Body of pancreas (tissue), 4 donors: ENCODE measurements around the gene RAPH1. TPM values are rescaled to one million over a fixed set of nuclear protein-coding genes. Genes with fewer than 3 reads are reported as not detected.

Experiments
- ATAC-seq: fragments of 150-250 bp; one replicate; pipeline ENCODE4 v1.9.1; 2016
- DNase-seq, 4 donors: peaks; one replicate each; pipeline ENCODE4 v3.0.0-alpha.2; 2019
- H3K27ac ChIP-seq, 4 donors: fragments of 200-600 bp; sonication (generic); 1 replicate in 3 of 4; 2 replicates in 1 of 4; pipeline versions ENCODE4 v1.5.1 to v1.6.1; 2016 to 2019; ENCODE audit warnings: mild to moderate bottlenecking in 1 of 4, mixed read lengths in 1 of 4, moderate library complexity in 1 of 4
- H3K27me3 ChIP-seq, 2 donors: fragments of 200-600 bp; sonication (generic); one replicate each; pipeline ENCODE4 v1.6.0; 2016; ENCODE audit warnings: mild to moderate bottlenecking in 1 of 2
- H3K36me3 ChIP-seq, 2 donors: fragments of 200-600 bp; sonication (generic); replicated peaks in 1 of 2; 2 replicates each; pipeline ENCODE4 v1.5.1; 2016; ENCODE audit warnings: low read depth in 2 of 2; ENCODE audit not compliant: insufficient read depth in 1 of 2
- H3K4me1 ChIP-seq: fragments of 200-600 bp; sonication (generic); one replicate; pipeline ENCODE4 v1.6.0; 2016
- H3K4me3 ChIP-seq, 2 donors: fragments of 200-600 bp; sonication (generic); 1 replicate in 1 of 2; 2 replicates in 1 of 2; pipeline ENCODE4 v1.5.1; 2016 to 2019
- H3K9me3 ChIP-seq, 3 donors: fragments of 200-600 bp; sonication (generic); 1 replicate in 2 of 3; 2 replicates in 1 of 3; pipeline ENCODE4 v1.5.1; 2016
- POLR2A ChIP-seq, 3 donors: fragments of 450-650 bp; IDR thresholded peaks; one replicate each; pipeline ENCODE4 v1.6.1; 2016; ENCODE audit warnings: antibody characterized with exemption in 3 of 3, mild to moderate bottlenecking in 2 of 3
- WGBS, 2 donors: methylation state at CpG; one replicate each; pipeline ENCODE4 v1.1.5; 2017; 5-methylcytosine and 5-hydroxymethylcytosine counted together
- intact Hi-C: fragments of 100-400 bp; cut with DNase I; formaldehyde crosslinking; loops from one replicate; pipeline ENCODE4 v1.15.1; 2023
- total RNA-seq, 2 donors: library from RNA; depleted of rRNA; stranded (reverse); fragments of >200 nt; gene quantifications; one replicate each; pipeline ENCODE4 v1.1.0, GENCODE V29; 2016
- TF ChIP-seq, protein P1 (sequence below), 7 experiments: fragments of 450-650 bp in 4 of 7; fragments of 200-600 bp in 3 of 7; sonication (generic) in 3 of 7; IDR thresholded peaks; one replicate each; pipeline ENCODE4 v1.5.1; 2016 to 2019; ENCODE audit warnings: antibody characterized with exemption in 7 of 7

Gene RAPH1
- total RNA-seq, 2 donors from 2014 or later = 11.9 TPM

DNA sequence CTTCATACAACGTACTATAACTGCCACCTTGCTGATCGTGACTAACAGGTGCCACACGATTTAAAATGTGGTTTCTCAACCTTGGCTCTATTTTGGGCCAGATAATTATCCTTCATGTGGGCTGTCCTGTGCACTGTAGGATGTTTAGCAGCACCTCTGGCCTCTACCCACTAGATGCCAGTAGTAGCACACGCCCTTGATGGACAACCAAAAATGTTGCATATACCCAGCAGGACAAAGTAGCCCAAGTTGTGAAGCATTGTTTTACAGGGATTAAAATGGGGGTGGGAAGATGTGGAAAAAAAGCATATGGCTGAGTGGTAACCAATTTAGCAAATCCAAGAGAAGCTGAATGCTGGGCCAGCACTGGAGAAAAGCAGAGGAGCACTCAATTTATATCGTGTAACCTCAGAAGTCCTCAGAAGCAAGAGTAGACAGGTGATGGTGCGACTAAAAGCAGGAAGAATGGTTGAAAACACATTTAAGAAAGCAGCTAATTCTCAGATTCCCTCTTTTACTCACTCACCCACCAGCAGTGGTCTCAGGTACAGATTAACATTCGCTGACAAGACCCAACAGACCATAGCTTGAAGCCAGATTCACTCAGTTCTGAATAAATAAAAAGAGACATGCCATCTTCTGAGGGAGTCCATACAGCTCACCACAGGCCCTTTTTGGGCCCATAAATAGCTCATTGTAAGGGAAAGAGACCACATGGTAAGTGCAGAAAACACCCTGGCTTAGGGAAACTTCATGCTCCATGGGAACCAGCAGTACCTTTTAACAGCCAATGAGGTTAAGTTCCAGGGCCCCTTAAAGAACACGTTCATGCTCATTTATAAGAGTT, 50.6 kb downstream of the RAPH1 start:
- no peaks in the 10 kb centered on the region for H3K9me3 ChIP-seq
- intact Hi-C loops = loop anchor here (10.0 kb wide), 2 partner anchors 170 to 330 kb away; no protein-coding TSS in a partner anchor
- H3K4me1 ChIP-seq = no peaks in the 10 kb centered on the region
- no peaks in the 10 kb centered on the region for H3K27me3 ChIP-seq
- H3K27ac ChIP-seq = no peak overlapping the region
- no peak overlapping the region for H3K4me3 ChIP-seq
- DNase-seq (peak; percentile 39 to 60 (median 40)), ATAC-seq (peak; percentile 64)
- no peak for TF ChIP-seq POLR2A (IDR thresholded peaks at IDR 0.05)
- TF ChIP-seq, protein P1, sequence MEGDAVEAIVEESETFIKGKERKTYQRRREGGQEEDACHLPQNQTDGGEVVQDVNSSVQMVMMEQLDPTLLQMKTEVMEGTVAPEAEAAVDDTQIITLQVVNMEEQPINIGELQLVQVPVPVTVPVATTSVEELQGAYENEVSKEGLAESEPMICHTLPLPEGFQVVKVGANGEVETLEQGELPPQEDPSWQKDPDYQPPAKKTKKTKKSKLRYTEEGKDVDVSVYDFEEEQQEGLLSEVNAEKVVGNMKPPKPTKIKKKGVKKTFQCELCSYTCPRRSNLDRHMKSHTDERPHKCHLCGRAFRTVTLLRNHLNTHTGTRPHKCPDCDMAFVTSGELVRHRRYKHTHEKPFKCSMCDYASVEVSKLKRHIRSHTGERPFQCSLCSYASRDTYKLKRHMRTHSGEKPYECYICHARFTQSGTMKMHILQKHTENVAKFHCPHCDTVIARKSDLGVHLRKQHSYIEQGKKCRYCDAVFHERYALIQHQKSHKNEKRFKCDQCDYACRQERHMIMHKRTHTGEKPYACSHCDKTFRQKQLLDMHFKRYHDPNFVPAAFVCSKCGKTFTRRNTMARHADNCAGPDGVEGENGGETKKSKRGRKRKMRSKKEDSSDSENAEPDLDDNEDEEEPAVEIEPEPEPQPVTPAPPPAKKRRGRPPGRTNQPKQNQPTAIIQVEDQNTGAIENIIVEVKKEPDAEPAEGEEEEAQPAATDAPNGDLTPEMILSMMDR (IDR thresholded peaks at IDR 0.05) = peak; percentile 33 to 88 (median 75)
- no peaks in the 10 kb centered on the region for H3K36me3 ChIP-seq
- WGBS, 2 donors = 63 to 65% methylated on average over 8 of the region's 8 CpGs

DNA sequence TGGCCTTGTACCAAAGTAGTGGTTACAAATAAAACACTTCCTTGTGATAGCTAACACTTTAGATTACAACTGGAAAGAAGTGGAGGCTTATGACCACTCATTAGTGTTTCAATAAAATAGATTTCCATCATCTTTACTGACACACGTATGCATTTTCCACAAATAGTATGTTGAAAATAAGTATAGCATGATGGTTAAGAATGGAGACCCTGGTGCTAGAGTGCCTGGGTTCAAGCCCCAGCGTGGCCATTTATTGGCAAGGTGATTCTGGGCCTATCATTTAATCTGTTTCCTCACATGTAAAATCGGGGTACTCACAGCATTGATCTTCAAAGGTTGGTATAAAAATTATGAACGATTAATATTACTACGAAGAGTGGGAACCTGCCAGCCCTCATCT, 54.5 kb downstream of the RAPH1 start:
- DNase-seq = no peak
- Histone ChIP-seq H3K9me3 (no peaks in the 10 kb centered on the region), H3K4me1 (no peaks in the 10 kb centered on the region), H3K27ac (no peak overlapping the region), H3K27me3 (no peaks in the 10 kb centered on the region), H3K36me3 (no peaks in the 10 kb centered on the region), H3K4me3 (no peak overlapping the region)
- ATAC-seq = no peak
- 85 to 88% methylated on average over 5 of the region's 5 CpGs for WGBS, 2 donors
- intact Hi-C loops = loop anchor here (10.0 kb wide), 2 partner anchors 174 to 334 kb away; no protein-coding TSS in a partner anchor
- TF ChIP-seq POLR2A (IDR thresholded peaks at IDR 0.05) = no peak
- TF ChIP-seq, protein P1 (IDR thresholded peaks at IDR 0.05) = no peak

DNA sequence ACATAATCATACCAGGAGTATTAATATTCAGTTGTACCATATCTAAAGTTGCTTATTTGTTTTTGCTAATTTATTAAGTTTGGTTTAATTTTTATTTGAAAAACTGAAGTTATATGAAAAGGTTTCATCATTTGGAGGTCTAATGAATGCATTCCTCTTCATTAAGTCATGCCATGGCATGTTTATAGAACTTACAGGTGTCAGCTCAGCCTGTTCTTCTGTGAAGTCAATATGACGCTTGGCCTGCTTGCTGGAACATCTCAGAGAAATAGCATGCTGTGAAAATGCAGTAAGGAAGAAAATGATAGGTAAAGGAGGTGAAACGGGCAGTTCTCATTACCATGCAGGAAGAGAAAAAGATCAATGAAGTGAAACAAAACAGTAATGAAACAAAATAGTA, 58.2 kb downstream of the RAPH1 start:
- H3K27ac ChIP-seq = no peak overlapping the region
- no peaks in the 10 kb centered on the region for H3K27me3 ChIP-seq
- no peaks in the 10 kb centered on the region for H3K4me1 ChIP-seq
- no peak for ATAC-seq
- H3K36me3 ChIP-seq = no peaks in the 10 kb centered on the region
- H3K9me3 ChIP-seq = no peaks in the 10 kb centered on the region
- no peak for TF ChIP-seq POLR2A (IDR thresholded peaks at IDR 0.05)
- TF ChIP-seq, protein P1 (IDR thresholded peaks at IDR 0.05) = no peak
- intact Hi-C loops = no loop called here
- WGBS, 2 donors = 84 to 93% methylated on average over 2 of the region's 2 CpGs
- no peak overlapping the region for H3K4me3 ChIP-seq
- no peak for DNase-seq

DNA sequence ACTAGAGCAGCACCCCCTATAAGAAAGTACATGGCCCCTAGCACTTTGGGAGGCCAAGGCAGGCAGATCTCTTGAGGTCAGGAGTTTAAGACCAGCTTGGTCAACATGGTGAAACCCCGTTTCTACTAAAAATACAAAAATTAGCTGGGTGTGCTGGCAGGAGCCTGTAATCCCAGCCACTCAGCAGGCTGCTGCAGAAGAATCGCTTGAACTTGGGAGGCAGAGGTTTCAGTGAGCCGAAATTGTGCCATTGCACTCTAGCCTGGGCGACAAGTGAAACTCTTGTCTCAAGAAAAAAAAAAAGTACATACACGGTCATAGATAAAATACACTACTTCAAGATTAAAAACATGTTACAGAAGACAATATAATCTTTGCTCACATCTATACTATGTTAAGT, 63.8 kb downstream of the RAPH1 start:
- no peak overlapping the region for H3K4me3 ChIP-seq
- no peak overlapping the region for H3K27ac ChIP-seq

More for the DNA sequence above, 63.8 kb downstream of the RAPH1 start:
- TF ChIP-seq, protein P1 (IDR thresholded peaks at IDR 0.05) = no peak
- TF ChIP-seq POLR2A (IDR thresholded peaks at IDR 0.05) = no peak
- 89 to 92% methylated on average over 5 of the region's 5 CpGs for WGBS, 2 donors
- ATAC-seq = no peak
- Histone ChIP-seq H3K4me1 (peaks cover 16% of the 10 kb centered on the region), H3K36me3 (no peaks in the 10 kb centered on the region), H3K27me3 (no peaks in the 10 kb centered on the region), H3K9me3 (no peaks in the 10 kb centered on the region)
- intact Hi-C loops = no loop called here
- DNase-seq = no peak
